HG03039 (cell line): ENCODE data around the gene PAPPA.

Experiments
- ATAC-seq: cut with Tn5 transposase; IDR thresholded peaks from one replicate; pipeline ENCODE4 v1.9.1; 2021; ENCODE audit warnings: mild to moderate bottlenecking, moderate library complexity; ENCODE audit not compliant: unreplicated experiment

PAPPA gene

DNA sequence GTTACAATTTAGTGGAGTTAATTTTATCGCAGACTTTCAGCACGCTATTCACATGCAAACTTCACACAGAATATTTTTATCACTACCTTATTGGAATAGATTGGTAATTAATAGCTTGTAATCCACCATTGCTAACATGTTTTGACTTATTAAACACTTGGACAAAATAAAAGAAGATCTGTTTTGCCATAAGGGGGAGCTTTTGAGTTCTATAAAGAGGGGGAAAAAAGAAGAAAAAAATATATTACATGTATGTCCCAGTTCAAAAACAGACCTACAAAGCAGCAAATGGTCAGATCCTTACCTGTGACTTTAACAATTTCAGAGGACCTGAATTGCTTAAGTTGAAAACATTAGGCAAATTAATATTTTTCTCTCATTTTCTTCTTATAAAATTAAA is 1.2 kb upstream of the PAPPA start:
- ATAC-seq = no peak

DNA sequence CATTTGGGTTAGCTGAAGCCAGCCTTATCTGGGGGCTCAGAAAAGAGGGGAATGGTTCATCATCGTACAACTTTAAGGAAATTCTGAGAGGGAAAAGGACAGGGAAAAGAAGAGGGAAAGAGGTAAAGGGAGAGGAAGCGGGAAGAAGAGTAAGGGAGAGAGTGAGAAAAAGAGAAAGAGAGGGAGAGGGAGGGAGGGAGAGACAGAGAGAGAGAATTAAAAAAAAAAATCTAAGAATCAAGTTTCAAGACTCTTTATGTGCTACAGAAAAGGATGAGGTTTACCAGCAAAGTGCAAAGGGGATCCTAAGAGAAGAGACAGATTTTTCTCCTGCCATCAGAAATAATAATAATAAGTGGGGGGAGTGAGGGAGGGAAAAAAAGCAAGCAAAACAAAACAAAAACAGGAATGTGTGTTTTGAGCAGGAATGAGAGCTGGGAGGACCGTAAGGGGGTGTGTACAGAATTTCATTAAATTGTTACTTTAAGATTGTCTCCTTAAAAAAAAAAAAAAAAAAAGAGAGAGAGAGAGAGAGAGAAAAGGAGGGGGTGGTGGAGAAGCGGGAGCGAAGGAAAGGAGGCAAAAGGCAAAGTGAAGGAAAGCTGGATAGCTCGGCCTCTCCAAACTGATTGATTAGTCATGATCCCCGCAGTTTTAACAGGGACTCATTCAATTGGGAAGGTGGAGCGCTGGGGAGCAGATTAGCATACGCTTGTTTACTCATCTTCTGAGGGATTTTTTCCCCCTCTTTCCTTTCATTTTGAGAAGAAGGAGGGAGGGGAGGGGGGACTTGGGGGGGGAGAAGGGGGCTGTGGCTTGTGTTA is 438 bp upstream of the PAPPA start:
- no peak for ATAC-seq

DNA sequence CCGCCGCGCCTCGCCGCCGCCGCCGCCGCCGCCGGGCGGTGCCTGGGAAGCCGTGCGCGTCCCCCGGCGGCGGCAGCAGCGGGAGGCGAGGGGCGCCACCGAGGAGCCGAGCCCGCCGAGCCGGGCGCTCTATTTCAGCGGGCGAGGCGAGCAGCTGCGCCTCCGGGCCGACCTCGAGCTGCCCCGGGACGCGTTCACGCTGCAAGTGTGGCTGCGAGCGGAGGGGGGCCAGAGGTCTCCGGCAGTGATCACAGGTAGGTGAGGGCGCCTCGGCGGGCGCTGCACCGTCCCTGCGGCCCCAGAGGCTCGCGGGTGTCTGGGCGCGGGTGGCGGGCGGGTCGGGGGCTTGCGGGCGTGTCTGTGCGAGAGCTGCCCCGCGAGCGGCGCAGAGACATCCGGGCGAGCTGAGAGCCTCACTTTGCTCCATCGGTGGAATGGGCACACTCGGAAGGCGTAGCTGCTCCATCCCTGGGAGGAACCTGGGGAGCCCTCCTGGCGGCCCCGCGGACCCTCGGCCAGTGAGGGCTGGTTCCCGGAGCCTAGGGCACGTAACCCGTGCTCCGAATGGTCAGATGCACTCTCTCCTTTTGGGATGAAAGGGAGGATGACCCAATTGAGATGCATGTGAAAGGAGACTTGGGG is 864 bp downstream of the PAPPA start:
- no peak for ATAC-seq

DNA sequence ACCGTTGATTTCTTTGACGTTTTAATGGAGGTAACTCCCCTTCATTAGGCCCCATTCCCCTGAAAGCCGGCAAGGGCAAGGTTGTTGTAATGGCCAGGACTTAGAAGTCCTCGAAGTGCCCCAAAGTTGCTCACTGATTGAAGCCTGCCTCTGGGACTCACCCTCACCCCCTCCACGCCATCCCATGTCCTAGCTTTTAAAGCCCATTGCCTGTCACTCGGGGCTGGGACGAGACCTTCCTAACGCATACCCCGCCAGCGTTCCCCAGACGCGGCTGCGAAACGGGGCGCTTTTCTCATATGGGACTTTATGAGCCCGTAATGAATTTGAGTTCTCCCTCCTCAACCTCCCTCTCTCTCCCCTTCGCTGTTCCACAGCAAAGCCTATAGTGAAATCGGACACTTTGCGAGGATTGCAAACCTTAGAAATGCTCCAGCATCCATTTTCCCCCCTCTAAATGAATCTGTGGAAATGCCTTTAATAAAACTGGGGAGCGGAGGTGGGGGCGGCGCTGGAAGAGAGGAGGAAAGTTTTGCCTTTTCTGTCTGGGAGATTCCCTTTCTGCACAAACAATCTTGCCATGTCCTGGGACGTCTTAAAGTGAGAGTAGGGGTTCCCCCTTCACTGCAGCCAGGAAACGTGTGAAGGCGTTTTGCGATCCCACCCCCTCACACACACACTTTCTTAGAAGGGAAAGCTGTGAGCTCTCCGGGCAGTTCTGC is 1.5 kb downstream of the PAPPA start:
- ATAC-seq = no peak

DNA sequence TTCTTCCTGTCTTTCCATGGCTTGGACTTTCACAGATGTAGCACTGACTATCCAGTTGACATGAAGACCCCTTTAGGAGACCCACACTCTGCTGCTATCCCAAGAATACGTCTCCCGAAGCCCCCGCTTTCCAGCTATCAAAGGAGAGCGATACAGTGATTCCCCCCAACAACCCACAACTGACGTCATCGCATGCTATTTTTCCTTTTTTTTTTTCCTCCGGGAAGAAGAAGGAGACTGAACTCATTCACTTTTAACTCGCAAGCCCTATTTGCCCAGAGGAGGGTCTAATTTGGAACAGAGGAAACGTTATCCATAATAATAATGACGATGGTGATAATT is 2.1 kb downstream of the PAPPA start:
- ATAC-seq = no peak

DNA sequence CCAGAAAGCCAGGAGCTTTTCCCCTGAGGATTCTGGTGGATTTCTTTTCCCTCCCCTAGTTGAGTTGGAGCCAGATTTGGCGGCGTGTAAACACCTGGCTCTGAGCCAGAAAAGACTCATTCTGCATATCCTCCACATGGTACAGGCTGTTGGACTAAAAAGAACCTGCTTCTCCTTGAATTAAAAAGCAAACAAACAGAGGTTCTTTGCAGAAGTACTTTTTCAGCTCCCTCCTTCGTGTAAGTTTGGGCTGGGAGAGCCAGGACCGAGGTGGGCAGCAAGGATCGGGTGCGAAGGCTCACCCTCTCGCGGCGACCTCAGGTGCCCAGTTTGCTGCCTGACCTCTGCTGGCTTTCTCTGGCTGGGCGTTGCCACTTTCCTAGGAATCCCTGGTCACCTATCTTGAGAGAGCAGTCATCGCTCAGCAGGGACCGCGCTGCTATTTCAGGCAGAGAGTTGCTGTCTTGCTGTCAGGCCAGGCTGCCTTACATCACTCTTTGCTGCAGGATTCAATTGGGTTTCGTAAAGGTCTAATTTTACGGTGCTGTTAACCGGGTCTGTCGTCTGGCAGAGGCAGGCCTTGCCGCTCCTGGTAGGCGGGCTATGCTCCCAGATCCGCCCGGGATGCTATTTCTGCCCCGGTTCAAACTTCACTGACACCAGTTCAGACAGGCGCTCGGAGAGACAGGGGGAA is 3.2 kb downstream of the PAPPA start:
- no peak for ATAC-seq

DNA sequence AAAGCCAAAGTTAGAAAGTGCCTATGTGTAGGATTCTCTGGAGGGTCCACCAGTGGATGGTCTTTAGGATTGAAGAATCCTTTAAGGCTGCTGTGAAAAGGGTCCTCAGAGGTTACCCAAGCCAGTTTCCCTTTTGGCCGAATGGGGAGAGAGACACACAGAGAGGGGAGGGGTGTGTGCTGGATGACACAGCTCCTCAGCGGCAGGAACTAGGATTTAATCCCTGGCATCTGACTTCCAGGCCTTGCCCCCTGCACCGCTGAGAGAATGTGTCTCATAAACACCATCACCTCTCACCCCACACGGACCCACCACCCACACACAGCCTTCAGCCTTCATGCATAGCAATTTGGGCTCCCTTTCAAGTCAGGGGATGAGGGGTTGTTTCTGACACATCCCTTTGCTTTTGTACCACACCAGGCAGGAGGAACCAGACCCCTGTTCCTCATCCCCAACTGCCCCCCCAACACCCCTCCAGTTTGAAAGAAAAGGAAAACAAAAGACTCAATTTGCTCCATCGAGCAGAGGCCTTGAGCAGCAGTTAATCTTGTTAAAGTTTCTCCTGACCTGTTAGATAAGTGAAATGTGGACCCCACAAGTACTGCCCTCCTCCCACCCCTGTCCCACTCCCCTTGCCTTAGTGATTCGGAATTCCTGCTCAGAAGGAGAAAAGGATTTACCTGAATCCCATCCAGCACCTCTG is 4.0 kb downstream of the PAPPA start:
- ATAC-seq = no peak

DNA sequence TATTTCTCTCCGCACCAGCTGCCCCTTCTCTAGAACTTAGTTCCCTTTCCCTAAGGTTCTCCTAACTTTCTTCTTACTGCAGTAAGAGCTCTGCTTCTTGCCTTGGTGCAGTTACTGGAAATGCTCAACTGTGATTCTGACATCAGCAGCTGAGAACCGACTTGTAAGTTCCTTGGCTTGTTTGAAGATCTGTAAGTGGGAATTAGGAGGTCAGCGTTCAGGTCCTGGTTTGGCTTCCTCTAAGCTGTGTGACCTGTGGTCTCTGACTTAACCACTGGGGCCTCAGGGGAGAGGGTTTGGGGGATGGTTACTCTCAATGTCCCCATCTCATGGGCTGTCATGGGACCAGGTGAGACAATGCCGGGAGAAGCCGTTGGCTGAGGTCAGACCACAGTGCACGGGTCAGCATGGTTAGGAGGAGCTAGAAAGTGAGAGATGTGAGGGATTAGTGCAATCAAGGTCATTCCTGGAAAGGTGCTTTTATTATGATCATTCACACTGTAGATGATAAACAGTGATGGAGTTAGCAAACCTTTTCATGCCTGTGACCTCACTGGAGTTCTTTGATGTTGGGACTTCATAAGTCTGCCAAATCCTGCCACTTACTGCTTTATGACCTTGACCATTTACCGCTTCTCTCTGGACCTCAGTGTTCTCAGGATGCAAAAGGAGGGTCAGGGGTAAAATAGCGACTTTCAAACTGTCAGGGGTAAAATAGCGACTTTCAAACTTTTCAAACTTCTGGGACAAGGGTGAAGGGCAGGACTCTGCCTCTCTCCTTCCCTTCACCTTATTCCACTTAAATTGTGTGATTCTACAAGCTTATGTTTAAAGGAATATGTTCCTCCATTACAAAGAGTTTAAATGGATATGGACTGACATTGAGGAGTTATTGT is 7.3 kb downstream of the PAPPA start:
- ATAC-seq = no peak

DNA sequence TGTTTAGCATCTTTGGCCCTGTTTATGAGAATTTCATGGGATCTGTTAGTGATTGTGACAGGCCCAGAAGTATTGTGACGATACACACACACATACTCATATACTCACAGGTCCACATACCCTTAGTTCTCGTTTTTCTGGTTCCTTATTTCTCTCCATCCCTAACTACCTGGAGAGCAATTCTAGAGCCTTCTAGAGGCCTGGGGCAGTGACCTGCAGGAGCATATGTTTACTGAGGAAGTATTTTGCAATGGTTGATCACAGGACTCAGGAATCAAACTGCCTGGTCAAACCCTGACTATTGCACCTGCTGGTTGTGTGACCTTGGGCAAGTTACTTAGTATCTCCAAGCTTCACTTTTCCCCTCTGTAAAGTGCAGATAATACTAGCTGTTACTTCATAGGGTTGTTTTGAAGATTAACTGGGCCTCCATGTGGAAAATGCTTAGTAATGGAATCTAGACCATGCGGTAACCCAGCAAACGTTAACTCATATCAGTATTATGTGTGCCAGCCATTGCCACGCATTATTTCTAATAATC is 8.7 kb downstream of the PAPPA start:
- ATAC-seq = no peak

DNA sequence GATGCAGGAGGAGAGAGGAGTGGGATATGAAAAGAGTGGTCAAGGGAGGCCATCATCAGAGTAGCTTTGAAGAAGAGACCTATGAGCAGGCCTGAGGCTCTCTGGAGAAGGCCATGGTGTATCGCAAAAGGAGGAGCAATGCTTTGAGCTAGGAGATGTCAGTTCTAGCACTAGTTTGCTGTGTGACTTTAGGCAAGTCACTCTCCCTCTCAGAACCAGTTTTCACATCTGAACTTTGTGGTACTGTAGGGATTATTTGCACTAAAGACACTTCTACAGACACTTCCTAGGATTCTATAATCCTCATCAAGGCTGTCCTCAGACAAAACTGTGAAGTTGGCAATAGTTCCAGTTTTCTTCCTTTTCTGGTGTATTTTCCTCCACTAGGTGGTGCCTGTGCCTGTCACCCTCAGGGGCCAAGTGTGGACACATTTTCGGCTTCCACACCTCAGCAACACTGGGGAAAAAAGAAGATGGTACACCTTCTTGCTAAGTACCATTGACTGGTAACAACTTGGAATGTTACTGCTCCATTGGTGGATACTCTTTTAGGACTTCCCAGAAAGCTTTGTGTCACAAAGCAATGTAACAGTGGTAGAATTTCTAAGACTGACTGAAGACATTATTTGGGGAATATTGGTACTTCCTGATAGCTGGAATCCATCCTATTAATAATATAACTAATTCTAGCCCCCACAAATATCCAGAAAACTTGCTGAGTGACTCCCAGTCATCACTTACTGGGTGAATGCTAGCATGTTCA is 9.9 kb downstream of the PAPPA start:
- ATAC-seq = no peak

DNA sequence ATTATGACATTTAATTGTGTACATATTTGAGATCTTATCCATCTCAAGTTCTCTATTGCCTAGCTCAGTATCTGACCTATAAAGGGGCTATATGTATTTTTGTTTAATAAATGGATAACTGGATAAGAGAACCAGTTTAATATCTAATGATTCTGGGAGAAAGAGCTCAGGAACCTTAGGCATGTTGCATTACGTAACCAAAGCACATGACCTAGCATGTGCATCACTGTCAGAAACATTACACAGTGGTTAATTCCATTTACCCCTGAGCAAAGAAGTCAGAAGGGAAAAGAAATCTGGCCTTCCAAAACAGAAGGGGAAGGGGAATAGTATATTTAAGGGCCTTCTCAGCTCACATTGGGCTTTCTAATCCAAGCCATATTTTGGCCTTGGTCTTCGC is 12.3 kb downstream of the PAPPA start:
- no peak for ATAC-seq

DNA sequence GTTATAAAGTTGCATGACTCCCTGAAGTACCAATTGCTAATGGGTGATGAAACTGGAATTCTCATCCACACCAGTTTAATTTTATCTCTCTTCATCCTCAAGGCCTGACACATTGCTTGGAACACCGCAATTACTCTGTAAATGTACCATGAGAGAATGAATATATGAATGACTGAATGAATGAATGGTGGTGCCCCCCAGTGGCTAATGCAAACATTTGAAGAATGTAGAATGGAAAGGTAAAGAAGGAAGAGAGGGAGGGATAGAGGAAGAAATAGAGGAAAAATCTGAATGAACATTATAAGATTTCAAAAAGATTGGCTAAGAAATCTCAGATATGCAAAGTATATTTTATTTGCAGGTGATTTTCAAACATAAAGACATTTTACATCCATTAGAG is 13.1 kb downstream of the PAPPA start:
- no peak for ATAC-seq

DNA sequence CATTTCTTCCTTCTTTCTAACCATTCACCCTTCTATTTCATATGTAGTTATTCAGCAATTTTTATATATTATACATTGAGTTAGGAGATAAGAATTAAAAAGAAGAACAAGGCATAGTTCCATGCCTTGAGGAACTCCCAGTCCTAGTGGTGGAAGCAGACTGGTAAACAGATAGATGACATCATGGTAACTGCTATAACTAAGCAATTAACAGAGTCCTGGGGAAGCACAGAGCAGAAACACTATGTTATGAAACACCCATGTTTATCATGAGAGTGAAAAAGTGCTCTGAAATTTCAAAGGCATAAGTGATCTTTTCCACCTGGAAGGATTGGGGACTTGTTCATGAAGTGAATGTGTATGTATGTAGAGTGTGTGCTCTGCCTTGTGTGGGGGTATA is 14.6 kb downstream of the PAPPA start:
- ATAC-seq = no peak

DNA sequence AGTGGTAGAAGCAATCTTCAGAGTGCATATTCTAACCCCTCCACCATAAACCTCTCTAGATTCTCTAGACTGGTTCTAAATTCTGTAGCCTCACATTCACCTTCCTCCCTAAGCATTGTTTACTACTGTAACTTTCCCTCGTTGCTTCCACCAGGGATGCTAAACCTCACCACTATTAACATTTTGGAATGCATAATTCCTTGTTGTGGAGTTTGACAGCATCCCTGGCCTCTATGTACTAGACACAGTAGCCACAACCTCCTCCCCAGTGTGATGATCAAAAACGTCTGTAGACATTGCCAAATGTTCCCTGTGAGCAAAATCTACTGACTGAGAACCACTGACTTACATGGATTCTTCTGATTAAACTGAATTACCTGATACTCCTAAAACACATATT is 18.6 kb downstream of the PAPPA start:
- ATAC-seq = no peak

DNA sequence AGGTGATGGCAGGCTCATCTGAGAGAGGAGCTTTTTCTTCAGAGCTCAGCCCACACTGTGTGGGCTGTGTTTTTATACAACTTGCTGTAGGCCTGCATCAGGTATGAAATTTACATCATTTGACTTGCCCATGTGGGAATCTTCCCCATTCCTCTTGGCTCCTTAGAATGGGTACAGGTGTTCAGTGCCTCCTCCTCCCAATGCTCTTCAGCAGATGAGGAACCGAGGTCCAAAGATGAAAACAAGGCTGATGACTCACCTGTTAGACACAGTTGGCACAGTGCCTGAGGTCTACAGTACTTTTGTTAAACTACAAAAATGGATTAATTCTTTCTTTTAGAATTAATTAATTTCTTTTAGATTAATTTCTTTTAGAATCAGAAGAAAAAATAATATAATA is 20.8 kb downstream of the PAPPA start:
- no peak for ATAC-seq

DNA sequence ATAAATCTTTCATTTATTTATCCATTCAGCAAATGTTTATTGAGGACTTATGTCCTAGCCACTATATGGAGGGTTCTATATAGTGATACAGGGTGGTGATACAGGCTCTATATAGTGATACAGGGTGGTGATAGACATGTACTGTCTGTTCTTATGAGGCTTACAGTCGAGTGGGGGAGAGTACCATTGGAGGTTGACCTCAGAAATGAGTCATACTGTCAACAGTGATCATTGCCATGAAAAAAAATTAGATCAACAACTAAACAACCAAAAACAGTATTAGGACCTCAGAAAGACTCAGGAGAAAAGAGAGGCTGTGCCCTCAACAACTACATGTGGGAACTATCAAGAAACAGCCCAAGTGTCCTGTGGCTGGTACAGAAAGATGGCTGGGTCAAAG is 22.0 kb downstream of the PAPPA start:
- ATAC-seq = no peak

DNA sequence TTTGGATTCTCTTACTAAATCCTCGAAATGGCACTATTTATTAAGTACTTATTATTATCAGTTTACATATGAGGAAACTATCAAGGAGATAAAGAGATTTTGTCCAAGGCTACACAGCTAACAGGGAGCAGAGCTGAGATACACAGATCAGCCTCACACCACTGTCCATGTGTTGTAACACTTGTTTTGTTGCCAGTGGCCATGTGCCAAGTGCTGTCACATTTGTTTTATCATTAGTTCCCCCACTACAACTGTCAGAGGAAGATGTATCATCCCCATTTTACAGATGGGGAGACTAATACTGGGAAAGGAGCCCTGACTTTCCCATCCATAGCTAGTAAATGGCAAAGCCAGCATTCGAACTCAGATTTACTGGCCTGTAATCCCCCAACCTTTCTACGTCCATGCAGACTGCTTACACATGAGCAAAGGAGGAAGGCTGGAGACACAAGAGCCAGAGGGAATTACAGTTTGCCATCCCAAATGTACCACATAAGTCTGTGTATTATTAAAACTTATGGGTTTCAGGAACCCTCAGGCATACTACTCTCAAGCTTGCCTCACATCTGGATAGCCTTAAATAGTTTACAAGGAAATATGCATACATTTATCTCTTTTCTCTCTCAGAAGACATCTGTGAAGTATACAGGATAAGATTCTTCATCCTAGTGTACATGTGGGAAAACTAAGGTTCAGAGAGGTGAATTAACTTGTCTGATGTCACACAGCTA is 25.1 kb downstream of the PAPPA start:
- ATAC-seq = no peak

DNA sequence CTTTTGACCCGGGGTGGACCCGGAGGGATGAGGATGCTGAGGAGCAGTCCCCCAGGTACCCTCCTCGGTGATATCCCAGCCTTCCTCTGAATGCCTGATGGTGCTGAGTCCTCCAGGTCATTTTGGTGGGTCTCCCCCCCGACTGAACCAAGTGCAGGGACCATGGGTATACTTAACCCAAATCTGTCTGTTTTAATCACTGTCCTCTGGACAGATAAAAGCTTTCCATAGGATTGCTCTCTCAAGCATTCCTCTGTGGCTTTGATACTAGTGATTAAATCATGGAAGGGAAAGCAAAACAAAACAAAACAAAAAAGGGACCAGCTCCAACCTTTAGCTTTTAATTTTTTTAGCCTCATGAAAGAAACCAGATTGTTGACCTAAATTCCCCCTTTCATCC is 26.0 kb downstream of the PAPPA start:
- no peak for ATAC-seq
